HepG2 (cell line): ENCODE data around the gene LCE1C.

ENCODE experiments used
- JUND ChIP-seq: sonication (generic); formaldehyde crosslinking; IDR thresholded peaks from 2 replicates; pipeline ENCODE4 v1.8.0; 2022; ENCODE audit warnings: mild to moderate bottlenecking, missing genetic modification reagents
- ZFP36L1 ChIP-seq: sonication (generic); formaldehyde crosslinking; IDR thresholded peaks from 2 replicates; pipeline ENCODE4 v1.8.0; 2022; ENCODE audit warnings: mild to moderate bottlenecking, missing genetic modification reagents, moderate library complexity

DNA sequence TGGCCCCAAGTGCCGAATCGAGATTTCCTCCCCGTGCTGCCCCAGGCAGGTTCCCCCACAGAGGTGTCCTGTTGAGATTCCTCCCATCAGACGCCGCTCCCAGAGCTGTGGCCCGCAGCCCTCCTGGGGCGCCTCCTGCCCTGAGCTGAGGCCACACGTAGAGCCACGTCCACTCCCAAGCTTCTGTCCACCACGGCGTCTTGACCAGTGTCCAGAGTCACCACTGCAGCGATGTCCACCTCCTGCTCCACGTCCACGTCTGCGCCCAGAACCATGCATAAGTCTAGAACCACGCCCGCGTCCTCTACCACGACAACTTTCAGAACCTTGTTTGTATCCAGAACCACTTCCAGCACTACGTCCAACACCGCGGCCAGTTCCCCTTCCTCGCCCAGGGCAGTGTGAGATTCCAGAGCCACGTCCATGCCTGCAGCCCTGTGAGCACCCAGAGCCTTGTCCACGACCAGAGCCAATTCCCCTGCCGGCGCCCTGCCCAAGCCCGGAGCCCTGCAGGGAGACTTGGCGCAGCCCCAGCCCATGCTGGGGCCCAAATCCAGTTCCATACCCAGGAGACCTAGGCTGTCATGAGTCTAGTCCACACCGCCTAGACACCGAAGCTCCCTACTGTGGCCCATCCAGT lies 45.8 kb downstream of the LCE1C start:
- TF ChIP-seq ZFP36L1 (CRISPR knock-in tag) (no peak), JUND (no peak)
